GM19324 (cell line): ENCODE data around the gene ATP13A1.

Experiments
- ATAC-seq: cut with Tn5 transposase; IDR thresholded peaks from one replicate; pipeline ENCODE4 v1.9.1; 2021; ENCODE audit warnings: mild to moderate bottlenecking, moderate library complexity; ENCODE audit not compliant: unreplicated experiment, low FRiP score

The ATP13A1 gene

DNA sequence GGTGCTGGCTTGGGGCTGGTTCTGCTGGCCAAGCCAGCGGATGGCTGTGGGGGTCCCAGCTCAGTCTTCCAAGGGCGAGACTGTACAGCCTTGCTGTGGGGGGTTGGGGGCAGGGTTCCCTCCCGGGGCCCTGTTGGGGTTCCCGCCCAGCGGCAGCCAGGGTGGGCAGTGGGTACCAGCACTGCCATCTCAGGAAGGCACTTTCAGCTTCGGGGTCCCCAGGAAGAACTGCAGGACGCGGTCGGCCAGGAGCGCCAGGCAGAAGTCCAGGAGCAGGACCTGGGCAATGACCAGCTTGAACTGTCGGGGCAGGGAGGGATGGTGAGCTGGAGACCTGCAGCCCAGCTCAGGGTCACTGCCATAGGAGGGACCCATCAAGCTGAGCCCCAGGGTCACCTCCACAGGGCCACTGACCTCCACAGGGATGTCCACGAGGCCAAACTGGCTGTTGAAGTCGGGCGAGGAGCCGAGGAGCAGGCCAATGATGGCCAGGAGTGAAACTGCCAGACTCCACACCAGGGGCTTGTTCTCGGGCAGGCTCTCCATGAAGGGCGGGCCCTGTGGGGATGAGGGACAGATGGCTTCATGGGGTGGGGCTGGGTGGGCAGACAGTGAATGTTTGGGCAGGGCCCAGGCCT lies 18.1 kb downstream of the ATP13A1 start:
- no peak for ATAC-seq

DNA sequence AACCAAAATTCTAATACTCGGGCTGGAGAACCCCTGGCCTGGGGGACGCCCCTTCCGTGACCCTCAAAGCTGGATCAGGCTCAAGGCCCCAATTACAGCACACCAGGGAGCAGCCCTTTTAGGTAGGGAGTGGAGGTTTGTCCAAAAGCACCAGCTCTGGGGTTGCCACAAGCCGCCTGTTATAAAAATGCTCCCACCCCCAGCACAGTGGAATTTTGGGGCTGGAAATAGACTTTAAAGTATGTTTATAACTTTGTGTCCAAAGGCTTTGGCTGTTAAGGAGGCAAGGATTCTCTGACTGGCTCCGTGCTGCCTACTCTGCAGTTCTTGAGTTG lies 19.5 kb downstream of the ATP13A1 start:
- ATAC-seq: no peak

DNA sequence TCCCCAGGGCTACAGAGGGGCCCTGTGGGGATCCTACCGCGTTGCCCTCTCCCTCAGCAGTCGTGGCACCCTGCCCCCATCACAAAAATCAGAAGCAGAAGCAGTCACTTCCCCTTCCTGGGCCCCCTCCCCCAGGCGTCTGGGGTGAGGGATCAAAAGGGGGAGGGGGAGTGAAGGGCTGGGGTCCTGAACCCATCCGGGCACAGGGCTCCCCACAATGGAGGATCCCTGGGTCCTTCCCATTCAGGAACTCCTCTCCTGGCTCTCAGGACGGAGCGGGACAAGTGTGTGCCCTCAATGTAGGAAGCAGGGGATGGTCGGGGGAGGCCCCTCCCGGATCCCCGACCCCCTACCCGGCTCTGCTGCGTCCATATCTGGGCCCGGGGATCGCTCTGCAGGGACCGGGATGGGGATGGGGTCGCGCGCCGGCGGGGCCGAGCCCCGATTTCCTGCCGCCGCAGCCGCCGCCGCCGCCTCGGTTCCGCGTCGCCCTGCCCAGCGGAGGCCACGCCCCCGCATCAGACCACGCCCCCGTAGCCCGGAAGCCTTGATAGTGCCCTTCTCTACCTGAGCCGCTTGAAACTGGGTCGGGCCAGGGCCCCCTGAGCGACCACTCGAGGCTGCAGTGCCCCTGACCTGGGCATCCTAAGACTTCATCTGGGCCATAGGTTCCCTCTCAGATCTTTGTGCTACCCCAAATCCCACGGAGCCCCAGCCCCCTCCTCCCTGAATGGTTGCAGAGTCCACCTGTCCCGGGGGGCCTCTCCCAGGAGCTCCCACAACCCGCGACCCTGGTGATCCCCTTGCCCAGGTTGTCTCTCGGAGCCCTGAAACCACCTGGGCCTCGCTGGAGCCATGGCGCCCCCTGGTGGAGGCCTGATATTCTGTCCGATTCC lies 20.1 kb downstream of the ATP13A1 start, which contains the start of gene GMIP:
TSS of gene GMIP (minus strand) at position 500 of the 896 bp plus-strand sequence. CDS start at position 372, 128 bp downstream.
- ATAC-seq: peak; percentile 75

DNA sequence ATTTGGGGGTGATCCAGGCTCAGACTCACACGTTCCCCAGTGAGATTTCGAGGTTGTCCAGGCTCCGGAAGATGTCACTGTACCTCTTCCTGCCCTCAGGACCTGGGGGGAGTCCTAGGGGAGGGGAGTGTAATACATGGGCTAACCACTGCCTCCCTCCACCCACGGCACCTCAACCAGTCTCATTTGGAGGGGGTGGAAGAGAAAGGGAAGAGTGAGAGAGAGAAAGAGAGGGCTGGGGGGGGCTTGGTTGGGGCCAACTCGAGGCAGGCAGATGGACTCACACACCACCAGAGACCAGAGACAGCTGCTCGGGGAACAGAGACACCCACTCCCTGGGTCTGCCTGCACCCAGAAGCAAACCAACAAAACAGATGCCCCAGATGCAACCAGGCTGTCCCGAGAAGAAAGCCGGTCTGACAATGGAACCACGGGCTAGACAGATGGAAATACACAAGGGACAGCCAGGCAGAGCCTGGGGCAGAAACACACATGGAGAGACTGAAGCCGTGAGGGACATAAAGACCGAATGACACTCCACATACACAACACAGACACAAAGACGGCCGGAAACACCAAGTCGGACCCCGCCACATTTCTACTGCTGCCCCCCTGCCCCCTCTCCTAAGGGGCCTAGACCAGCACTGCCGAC lies 20.8 kb downstream of the ATP13A1 start:
- no peak for ATAC-seq

DNA sequence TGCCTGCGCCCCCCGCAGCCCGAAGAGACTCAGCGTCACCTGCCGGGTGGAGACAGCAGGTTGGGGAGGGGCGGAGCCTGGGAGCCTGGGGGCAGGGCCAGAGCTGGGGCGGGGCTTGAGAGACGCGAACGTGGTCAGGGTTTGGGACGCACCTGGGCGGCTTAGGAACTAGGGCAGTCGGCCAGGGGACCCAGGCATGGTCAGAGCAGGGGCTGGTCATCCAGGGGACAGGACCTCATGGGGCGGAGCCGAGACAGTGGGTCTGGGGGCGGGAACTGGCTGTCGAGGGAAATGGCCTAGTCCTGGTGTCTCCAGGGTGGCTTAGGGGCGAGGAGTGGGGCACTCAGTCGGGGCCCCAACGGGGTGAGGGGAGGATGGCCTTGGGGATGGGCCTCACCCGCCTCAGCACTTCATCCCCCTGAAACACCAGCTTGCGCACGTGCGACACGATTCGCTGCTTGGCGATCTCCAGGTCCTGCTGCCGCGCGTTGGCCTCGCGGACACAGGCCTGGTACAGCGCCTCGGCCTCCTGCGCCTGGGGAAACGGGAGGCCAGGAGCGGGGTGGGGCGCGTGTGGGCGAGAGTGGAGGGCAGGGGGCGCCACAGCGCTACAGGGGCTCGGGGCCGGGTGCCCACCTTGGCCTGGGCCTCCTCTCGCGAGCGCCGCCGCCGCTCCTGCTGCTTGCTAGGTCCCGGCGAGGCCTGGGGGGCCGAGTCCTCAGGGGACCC lies 25.8 kb downstream of the ATP13A1 start:
- no peak for ATAC-seq

DNA sequence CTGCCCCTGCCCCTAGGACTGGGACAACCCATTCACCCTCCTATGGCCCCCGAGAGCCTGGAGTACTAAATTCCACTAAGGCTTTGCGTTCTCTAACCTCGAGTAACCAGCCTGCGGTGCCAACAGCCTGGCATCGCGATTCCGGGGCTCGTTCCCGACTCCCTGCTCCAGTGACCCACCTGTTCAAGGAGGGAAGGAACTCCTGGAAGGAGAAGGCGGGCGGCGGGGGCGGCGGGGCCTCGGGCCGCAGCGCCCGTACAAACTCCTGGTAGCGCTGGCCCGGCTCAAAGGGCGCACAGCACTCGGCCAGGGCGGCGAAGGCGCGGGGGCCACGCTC lies 26.3 kb downstream of the ATP13A1 start:
- no peak for ATAC-seq

DNA sequence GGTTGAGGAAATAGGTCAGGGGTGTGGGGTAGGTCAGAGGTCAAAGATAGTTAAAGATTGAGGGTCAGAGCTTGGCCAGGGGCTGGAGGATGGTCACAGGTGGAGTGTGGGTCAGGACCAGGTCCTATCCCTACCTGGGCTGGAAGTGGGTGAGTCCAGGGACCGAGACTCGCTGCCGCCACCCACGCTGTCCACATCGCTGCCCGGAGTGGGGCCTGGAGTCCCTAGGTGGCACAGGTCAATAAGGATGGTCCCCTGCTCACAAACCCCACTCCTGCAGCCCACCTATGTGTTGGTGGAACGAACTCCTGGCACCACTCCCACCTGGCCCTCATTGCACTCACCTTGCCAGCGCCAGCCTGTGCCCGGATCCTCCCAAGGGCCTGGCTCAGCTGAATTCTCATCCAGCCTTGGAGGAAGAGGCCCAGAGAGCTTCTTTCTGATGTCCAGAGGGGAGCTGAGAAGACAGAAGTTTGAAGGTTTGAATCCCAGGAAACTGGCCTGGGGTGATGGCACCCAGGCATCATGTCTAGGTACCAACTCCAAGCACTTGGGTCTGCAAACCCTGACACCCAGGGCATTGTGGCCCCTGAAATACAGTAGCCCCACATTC lies 26.8 kb downstream of the ATP13A1 start:
- no peak for ATAC-seq

DNA sequence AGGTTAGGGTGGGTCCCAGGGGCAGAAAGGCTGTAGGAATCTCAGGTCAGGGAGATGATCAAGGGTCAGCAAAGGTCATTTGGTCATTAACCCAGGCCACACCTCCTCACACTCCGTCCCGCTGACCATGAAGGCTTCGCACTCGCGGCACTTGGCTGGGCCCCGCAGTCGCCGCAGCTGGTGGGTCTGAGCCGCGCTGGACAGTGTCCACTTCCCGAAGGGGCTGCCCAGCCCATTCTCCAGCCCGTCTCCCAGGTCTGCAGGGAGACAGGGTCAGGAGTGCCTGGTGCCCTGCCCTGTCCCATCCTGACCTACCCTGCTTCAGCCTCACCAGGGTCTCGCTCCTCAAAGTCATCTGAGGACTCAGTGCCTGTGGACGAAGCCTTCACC lies 28.2 kb downstream of the ATP13A1 start:
- no peak for ATAC-seq

DNA sequence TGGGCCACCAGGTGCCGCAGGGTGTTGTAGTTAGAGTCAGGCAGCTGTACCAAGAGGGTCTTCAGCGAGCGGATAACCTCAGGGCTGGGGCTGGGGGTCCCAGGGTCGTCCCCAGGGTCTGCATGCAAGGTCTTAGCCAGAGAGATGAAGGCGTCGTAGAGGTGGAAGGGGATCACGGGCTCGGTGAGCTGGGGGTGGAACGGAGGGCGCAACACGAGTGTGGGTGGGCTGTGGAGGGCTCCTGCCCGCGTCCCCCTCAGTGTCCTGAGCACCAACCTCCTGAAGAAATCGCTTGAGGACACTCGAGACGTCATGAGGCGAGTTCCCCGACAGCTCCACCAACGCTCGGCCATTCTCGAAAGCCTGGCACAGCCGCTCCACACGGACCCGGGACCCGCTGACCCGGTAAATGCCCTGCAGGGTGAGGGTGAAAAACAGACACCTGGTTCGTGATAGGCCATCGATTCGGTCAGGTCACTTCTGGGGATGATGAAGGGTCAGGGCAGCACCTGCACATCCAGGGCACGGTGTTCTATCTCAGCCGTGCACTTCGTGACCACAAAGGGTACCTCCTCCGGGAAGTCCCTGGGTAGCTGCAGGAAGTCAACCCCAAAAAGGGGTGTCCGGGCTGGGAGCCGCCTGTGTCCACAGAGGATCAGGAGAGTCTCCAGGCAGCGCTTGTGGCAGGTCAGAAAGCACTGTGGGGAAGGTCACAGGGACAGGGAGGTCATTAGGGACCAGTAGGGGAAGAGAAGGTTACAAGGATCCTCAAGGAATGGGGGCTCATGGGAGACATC lies 28.8 kb downstream of the ATP13A1 start:
- ATAC-seq: no peak

DNA sequence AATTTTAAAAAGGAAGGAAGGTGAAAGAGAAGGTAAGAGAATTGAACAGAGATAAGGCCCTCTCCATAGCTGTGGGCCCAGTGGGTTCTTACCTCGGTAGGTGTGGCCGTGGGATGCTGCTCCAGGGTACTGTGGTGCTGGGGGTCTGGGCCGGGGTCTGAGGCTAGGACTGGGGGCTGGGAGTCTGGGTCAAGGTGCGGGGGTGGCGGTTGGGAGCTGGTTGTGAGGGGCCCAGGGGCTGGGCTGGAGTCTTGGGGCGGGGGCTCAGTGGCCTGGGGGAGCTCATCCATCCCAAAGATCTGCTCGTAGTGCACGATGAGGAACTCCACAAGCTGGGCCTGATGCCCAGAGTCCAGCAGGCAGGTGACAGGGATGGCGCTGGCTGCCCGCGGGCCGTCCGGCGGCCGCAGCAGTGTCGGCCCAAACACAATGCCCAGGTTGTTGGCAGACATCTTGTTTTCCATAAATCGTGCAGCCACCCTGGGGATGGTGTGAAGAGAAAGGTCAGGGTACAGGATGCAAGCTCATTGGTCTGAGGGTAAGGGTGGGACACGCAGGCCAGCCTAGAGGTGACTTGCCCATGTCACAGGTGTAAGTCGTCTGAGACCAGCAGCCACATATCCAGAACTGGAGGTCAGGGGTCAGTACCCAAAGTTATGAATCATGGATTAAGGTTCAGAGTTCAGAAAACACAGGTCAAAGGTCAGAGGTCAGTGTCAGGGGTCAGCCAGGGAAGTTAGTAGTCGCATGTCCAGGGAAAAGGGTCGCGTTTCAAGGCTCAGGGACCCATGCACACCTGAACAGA lies 29.6 kb downstream of the ATP13A1 start:
- no peak for ATAC-seq

DNA sequence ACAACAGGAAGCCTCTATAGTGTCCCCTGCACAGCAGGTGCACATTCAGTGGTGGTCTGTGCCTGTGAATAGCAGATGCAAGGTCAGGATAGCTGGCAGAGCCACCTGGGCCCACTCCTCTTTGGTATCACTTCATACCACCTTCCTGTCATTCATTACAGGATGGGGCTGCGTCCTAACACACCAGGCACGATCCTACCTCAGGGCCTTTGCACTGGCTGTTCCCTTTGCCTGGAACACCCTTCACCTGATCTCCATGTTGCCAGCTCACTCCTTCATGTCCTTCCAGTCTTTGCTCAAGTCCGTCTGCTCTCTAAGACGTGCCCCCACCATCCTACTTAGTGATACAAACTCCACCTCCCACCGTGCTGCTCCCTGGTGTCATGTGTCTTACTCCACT lies 30.8 kb downstream of the ATP13A1 start:
- no peak for ATAC-seq

DNA sequence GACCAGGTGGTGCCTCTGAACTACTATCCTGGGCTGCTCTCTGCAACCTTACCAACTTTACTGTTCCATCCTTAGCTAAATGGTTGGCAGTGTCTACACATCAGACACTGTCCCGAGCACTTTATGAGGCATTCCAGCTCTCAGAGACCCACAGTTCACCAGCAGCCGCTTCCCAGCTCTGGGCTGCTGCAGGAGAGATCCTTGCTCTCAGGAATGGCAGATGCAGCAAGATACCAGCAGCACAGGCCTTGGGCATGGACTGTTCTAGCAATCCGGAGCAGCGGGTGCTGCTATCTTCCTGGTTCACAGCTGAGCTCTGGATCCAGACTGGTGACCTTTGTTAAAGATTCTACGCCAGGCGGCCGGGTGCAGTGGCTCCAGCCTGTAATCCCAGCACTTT lies 32.1 kb downstream of the ATP13A1 start:
- ATAC-seq: no peak

DNA sequence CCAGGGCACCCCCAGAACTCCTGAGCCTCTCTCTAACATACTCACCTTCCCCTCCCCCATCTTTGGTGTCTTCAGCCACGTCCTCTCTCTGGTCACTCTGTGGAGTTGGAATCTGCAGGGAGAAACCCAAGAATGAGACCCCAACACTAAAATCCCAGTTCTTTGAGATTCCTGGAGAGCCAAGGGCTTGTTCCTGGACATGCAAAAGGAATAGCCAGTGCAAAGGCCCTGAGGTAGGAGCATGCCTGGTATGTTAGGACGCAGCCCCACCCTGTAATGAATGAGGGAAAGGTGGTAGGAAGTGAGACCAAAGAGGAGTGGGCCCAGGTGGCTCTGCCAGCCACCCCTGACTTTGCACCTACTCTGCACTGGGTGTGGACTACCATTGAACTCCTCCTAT lies 33.0 kb downstream of the ATP13A1 start:
- ATAC-seq: no peak

DNA sequence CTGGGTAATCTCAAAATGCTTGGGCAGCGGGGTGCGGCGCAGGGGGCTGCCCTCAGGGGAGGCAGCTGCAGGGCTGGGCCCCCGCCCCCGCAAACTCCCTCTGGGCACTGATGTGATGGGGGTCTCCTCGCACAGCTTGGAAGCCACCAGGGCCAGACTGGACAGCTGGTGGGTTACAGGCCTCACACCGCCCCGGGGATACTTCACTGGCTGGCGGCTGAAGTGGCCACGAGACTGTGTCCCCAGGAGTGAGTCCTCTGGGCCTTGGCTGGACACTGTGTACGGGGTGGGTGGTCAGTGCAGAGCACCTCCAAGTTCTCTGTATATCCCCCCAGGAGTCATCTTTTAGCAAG lies 33.4 kb downstream of the ATP13A1 start:
- ATAC-seq: no peak

DNA sequence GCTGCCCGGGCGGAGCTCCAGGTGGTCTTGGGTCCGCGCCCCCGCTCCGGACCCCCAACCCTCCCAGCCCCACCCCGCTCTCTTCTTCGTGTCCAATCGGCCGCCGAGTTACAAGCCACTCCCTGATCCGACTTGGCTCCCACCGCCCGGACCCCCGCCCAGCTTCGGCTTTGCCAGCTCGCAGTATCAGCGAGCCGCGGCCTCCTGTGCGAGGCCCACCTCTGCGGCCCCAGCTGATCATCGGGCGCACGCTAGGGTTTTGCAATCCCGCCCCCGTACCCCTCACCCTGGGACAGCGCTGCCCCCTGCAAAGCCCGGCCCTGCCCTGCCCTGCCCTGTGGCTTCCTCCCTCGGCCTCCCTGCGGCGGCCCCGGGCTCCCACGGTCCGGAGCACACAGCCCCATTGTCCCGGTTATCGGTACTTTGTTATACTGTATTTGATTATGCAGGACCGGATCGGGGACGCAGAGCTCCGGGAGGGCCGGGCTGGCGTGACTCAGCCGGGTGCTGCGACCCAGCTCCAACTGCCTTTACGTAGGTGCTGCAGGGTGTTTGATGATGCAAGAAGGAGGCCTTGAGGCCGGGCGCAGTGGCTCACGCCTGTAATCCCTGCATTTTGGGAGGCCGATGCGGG lies 34.9 kb downstream of the ATP13A1 start:
- peak; percentile 10 for ATAC-seq

DNA sequence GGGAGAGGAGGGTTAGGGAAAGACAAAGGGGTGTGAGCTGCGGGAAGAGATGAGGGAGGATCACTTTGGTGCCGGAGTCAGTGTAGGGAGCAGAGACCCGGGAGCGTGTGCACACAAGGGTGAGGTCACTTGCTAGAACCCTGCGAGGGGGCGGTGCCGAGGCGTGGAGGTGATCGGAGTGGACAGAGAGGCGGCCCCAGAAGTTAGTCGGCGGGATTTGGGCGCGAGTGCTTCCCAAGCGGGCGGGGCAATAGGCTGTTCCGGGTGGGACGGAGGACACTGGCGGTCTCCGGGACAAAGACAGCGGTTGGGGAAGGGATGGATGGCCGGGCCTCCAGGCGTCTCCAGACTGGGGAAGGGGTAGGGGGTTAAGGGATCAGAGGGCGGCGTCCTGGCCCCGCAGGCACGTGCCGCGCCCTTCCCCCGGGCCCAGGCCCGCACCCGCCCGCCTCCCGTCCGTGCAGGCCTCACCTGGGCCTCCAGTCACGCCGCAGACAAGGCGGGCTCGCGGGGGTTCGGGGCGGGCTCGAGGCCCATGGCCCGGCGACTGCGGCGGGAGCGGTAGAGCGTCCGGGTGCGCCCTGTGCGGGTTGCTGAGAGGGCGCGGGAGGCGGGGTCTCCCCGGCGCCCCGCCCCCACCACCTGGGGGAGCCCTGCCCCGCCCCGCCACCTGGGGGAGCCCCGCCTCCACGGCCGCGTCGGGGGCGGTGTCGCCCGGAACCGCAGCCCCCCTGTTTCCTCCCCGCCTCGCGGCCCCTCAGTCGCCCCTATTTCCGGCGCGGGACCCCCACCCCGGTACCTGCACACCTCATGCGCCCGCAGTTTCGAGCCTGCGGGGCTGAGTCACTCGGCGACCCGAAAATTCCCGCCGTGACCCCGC lies 35.6 kb downstream of the ATP13A1 start, which contains the start of gene LPAR2:
TSS of gene LPAR2 (minus strand) at position 600 of the 880 bp plus-strand sequence. CDS start 945 bp downstream, outside the sequence.
- ATAC-seq: peak; percentile 57
